Stimulated activated CD4-positive, alpha-beta T cell treated with anti-CD3 and anti-CD28 coated beads, Interleukin-4, amount 100 ng/mL, for 48 hours (primary cell): ENCODE data around the gene ARHGEF5.
A peak's percentile ranks its signal among the peaks of the same experiment; 100 is the strongest.
"Not testable (repeated sequence)": the region's sequence is repeated elsewhere in the genome, so short reads cannot be mapped to it uniquely, and the experiment has no call there.

Experiments used
- DNase-seq, 2 donors: peaks; one replicate each; pipeline ENCODE4 v3.0.0-alpha.2; 2020; ENCODE audit warnings: low read depth in 2 of 2

Gene ARHGEF5

GRCh38 chr7:144384071-144384470, 28.9 kb downstream of the ARHGEF5 start:
- DNase-seq: no peak

- peak; percentile 22 to 49 for DNase-seq
Measured at GRCh38 chr7:144384555-144385245, 29.5 kb downstream of the ARHGEF5 start.

- no peak for DNase-seq
Measured at GRCh38 chr7:144386741-144387140, 31.5 kb downstream of the ARHGEF5 start.

GRCh38 chr7:144388950-144389349, 33.7 kb downstream of the ARHGEF5 start:
- no peak for DNase-seq

GRCh38 chr7:144390481-144390880, 35.3 kb downstream of the ARHGEF5 start:
- DNase-seq: no peak

GRCh38 chr7:144391014-144391413, 35.8 kb downstream of the ARHGEF5 start:
- no peak for DNase-seq

GRCh38 chr7:144391823-144392255, 36.6 kb downstream of the ARHGEF5 start:
- DNase-seq: peak in 1 of 2 donors; percentile 5

- DNase-seq: no peak
Measured at GRCh38 chr7:144397086-144397485, 41.9 kb downstream of the ARHGEF5 start.

- no peak for DNase-seq
Measured at GRCh38 chr7:144398291-144398690, 43.1 kb downstream of the ARHGEF5 start.

- DNase-seq: no peak
Measured at GRCh38 chr7:144398911-144399310, 43.7 kb downstream of the ARHGEF5 start.

- no peak for DNase-seq
Measured at GRCh38 chr7:144399946-144400345, 44.7 kb downstream of the ARHGEF5 start.

- no peak for DNase-seq
Measured at GRCh38 chr7:144401490-144401889, 46.3 kb downstream of the ARHGEF5 start.

- no peak for DNase-seq
Measured at GRCh38 chr7:144403102-144403501, 47.9 kb downstream of the ARHGEF5 start.

GRCh38 chr7:144403649-144404061, 48.5 kb downstream of the ARHGEF5 start, which contains the start of gene NOBOX:
Gene NOBOX, minus strand, starts transcription at chr7:144403693.
- no peak for DNase-seq

GRCh38 chr7:144404946-144405345, 49.7 kb downstream of the ARHGEF5 start:
- no peak for DNase-seq

- no peak for DNase-seq
Measured at GRCh38 chr7:144407266-144407931, 52.2 kb downstream of the ARHGEF5 start.

- DNase-seq: no peak
Measured at GRCh38 chr7:144408121-144408520, 52.9 kb downstream of the ARHGEF5 start.

- no peak for DNase-seq
Measured at GRCh38 chr7:144410441-144410840, 55.2 kb downstream of the ARHGEF5 start.

- no peak for DNase-seq
Measured at GRCh38 chr7:144414815-144415214, 59.6 kb downstream of the ARHGEF5 start.

- no peak for DNase-seq
Measured at GRCh38 chr7:144415858-144416257, 60.7 kb downstream of the ARHGEF5 start.

- DNase-seq: no peak
Measured at GRCh38 chr7:144416341-144416740, 61.1 kb downstream of the ARHGEF5 start.

GRCh38 chr7:144418931-144419330, 63.7 kb downstream of the ARHGEF5 start:
- not testable (repeated sequence) for DNase-seq

- not testable (repeated sequence) for DNase-seq
Measured at GRCh38 chr7:144427539-144427938, 72.3 kb downstream of the ARHGEF5 start.
